HG02840 (cell line): ENCODE results near the gene OR51D1.

ENCODE experiments used
- ATAC-seq: cut with Tn5 transposase; IDR thresholded peaks from one replicate; pipeline ENCODE4 v1.9.1; 2021; ENCODE audit warnings: mild to moderate bottlenecking, moderate library complexity, moderate number of reproducible peaks; ENCODE audit not compliant: unreplicated experiment, low FRiP score

Gene OR51D1

GRCh38 chr11:4643682-4644081 is 6.4 kb downstream of the OR51D1 start, which contains the start of gene OR51E1:
Gene OR51E1 (plus strand): TSS chr11:4643982. CDS start chr11:4652527, 8,545 bp downstream.
- no peak for ATAC-seq

GRCh38 chr11:4644233-4644632 is 7.0 kb downstream of the OR51D1 start:
- ATAC-seq, result no peak

- ATAC-seq, result no peak
Measured at GRCh38 chr11:4645974-4646373, 8.7 kb downstream of the OR51D1 start.

DNA sequence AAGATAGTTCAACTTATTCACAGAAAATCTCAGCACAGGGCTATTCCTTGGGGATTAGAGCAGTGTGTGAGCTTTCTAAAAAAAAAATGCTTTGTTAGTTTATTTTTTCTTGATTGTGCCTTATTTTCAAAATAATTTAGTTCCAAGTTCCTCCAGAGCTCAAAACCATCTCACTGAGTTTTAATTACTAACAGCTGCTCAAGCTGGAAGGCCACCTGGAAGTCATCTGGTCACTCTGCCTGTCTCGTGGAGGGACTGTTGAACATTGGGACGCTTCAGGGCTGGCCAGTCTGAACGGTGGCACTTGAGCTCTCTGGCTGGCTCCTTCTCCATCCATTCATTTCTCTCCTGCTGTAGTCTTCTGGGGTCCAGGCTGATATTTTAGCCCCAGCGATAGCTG is 10.5 kb downstream of the OR51D1 start:
- ATAC-seq, result no peak

DNA sequence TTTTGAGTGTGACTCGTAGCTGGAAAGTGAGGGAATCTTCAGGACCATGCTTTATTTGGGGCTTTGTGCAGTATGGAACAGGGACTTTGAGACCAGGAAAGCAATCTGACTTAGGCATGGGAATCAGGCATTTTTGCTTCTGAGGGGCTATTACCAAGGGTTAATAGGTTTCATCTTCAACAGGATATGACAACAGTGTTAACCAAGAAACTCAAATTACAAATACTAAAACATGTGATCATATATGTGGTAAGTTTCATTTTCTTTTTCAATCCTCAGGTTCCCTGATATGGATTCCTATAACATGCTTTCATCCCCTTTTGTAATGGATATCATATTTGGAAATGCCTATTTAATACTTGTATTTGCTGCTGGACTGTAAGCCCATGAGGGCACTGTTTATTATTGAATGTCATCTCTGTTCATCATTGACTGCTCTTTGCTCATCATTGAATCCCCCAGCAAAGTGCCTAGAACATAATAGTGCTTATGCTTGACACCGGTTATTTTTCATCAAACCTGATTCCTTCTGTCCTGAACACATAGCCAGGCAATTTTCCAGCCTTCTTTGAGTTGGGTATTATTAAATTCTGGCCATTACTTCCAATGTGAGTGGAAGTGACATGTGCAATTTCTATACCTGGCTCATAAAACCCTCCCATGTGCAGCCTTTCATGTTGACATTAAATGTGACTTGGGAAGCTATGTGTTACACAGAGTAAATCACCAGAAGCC is 17.5 kb downstream of the OR51D1 start:
- ATAC-seq, result no peak

DNA sequence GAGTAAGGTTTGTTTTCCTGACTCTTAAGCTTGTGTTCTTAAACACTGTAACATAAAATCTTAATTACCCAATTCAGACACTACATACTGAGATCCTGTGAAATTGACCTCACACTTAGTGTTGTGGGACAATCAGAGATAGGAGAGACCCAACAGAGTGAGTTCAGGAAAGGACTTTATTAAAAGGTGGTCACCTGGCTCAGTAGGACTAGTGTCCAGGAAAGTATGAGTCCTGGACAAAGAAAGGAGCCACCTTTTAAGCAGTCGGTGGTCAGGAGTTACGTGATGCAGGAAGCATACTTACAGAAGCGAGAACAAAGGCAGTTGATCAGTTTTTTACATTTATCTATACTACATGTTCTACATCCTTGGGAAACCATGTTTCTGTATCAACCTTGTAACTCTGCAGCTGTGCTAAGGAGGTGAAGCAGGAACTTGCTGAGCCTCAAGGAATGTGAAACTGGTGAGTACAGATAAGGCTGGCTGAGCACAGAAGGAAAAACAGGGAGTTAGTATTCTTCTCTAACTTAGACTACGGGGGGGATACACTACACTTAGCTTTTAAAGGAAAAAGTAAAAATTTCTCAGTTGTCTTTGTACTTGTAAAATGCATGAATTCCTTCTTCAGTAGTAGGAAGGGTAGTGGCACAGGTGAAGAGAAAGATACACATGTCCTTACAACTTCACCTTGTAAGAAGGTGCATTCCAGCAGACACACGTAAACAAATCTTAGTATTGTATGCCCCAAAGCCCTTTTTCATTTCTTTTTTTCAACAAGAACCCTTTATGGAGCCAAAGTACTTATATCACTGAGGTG is 21.6 kb downstream of the OR51D1 start:
- ATAC-seq, result no peak

DNA sequence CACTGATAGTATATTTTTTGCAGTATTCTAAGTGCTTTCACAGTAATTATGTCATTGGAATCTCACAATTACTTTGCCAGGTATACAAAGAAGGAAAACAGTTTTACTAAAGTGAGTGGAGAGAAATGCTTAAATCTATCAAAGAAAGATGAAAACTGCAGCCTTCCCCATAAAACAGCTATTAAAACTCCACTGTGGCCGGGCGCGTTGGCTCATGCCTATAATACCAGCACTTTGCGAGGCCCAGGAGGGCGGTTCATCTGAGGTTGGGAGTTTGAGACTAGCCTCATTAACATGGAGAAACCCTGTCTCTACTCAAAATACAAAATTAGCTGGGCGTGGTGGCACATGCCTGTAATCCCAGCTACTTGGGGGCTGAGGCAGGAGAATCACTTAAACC is 25.6 kb downstream of the OR51D1 start:
- ATAC-seq, result no peak

DNA sequence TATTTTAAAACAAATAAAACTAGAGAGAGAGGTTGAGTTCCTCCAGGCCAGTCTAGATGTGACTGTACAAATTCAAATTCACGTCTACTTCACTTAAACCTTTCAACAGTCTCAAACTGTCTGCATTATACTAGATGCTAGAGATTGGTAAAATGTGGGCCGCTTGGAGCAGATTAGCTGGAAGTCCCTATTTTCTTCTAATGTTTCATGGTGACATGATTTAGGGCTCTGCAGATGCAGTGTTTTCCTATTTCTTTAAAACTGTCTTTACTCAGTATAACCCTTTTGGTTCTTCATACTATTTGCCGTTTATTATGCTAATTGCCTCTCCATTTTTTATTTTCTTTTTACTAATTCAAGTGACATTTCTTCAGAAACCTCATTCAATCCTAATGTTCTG is 26.9 kb downstream of the OR51D1 start:
- ATAC-seq, result no peak

DNA sequence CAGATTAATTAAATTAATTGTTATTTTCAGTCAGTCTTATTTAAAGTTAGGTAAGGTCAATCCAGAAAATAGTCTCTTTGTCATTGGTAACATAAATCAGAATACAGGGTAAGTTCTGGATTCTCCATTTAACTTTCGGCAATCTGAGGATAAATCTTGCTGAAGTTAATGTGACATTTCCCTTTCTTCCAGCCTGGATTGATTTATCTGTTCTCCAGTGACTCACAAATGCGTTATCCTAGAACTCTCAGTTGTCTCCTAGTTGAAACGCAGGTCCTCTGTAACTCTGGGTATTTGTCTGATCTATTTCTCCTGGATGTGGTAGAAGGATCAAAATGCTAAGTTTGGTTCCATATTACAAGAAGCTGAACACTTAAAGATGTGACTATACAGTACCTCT is 27.5 kb downstream of the OR51D1 start:
- no peak for ATAC-seq

- ATAC-seq, result no peak
Measured at GRCh38 chr11:4665424-4665823, 28.1 kb downstream of the OR51D1 start.

DNA sequence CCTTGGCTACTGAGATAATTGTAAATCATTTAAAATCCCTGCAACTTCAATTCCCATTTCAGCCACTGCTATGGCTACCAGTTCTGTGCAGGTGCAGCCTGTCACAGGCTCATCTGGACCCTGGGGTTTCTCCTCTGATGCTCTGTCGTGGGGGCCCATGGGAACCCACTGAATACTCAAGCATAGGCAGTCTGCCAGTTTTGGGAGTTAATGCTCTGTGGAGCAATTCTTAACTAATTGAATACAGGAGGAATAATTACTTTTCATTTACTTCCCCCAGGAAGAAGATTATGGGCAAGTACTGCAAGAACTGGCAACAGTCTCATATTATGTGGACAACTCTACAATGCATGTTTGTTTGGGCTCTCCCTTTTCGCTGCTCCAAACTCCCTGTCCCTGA is 34.5 kb downstream of the OR51D1 start:
- ATAC-seq, result no peak

- no peak for ATAC-seq
Measured at GRCh38 chr11:4672470-4672869, 35.2 kb downstream of the OR51D1 start.

DNA sequence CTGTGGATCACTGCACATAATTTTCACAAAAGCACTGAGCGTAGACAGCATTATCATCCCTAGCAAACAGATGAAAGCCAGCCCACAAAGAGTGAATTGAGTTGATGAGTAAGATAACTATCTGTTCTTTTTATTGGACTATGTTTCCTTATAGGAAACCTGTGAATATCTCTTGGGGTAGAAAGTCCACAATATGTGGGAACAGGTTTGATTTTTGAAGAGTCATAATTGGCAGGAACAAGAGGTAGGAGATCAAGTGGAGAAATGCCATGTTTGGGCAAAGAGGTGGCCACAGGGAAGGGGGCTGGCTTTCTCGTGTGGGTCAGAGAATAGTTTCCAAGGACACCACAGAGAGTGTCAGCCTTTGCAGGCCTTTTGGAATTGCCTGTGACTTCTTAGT is 36.5 kb downstream of the OR51D1 start:
- ATAC-seq, result no peak

- ATAC-seq, result no peak
Measured at GRCh38 chr11:4677948-4678347, 40.7 kb downstream of the OR51D1 start.

DNA sequence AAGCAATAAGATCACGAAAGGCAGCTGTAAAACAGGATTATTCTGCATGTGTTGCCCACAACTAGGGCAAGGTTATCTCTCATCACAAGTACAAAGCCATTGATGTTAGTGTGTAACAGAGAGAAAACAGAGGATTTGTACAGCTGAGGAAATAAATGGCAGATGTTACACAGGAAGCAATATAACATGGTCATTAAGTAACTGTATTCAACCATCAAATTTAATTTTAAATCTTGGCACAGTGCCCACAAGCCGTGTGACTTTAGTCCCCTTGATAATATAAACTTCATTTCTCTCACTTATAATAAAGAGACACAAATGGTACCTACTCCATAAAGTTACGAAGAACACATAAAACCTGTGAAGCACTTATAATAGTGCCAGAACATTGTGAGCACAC is 43.1 kb downstream of the OR51D1 start:
- ATAC-seq, result no peak

DNA sequence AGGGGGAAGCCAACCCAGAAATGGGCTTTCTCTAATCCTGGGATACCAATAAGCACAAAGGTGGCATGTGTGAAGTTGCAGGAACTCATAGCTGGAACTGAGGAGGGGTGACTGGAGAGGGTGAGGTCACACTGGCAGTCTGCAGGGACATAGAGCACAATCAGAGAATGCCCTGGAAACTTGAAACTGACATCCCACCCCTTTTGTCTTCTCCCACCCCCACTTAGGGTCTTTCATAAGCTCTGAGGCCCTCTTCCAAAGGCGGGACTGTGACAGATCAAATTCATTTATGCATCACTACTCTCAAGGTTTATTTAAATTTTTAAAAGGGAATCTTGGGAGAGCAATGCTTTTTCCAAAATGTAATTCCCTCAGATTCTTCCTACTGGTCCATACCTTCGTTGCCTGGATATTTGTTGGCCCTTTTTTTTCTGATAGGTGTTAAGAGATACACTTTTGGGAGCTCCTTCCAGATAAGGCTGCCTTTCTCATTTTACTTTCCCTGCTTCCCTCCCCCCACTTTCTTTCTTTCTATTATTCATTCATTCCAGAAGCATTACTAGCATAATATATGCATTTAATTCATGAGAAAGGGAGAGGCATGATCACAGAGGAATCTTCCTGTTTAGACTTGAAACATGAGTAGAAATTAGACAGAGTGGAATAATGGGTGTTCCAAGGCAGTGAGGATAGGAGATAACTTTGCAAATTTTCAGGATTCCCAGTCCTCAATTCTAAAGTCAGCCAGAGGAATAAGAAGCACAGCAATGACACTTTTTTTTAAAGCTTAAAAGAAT is 45.5 kb downstream of the OR51D1 start:
- ATAC-seq, result no peak

DNA sequence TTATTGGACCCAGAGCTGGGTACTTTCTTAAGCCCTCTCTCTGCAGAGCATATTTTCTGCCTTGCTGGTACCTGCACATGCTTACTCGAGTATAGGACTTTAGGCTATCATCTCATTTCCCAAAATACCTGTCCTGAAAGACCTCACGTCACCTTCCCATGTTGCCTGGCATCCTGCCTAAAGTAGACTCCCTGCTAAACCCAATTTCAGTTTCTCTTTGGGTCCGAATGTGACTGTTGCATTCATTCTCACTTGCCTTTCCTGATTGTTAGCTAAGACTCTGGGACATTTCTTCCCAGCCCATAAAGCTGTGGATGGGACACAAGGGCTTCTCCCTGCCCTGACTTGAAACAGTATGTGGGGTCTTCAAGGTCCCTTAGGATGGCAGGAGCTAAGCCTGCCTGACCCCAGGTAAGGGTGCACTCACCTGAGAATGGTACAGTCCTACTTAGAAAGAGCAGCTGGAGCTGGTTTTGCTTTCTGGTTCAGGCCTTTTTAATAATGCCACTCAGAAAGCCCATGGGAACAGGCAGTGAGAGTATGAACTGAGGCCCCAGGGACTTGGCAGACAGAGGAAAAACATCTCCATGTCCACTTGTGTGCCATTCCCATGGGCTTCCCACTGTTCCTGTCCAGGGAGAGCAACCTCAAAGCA is 47.5 kb downstream of the OR51D1 start:
- no peak for ATAC-seq
